ENCODE results near the gene HOOK1.

DNA sequence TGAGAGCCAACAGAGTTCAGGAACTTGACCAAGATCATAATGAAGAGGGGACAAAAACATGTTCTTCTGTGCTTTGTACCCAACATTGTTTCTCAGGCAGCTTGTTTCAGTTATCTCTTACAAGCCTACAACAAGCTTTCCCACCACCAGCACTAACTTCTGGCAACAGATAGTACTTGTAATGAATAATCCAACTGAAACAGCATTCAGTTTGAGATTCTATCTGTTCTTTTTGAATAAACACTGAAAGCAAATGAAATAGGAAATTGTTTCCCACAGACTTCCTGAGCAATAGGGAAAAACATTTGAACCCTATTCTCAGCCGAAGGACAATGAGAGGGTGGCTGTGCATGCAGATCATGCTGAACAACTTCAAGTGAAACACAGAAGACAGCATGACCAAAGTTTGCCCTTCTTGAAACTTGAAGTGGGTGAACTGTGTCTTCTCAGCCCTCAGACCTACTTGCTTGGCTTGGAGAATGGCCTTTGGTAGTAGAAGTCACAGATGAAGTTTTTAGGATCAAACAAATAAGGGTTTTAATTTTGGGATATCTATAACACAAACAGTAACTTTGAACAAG is 11.2 kb upstream of the HOOK1 start:
- TF ChIP-seq POLR2A (IDR thresholded peaks at IDR 0.05): no peak
- TF ChIP-seq, protein P1, sequence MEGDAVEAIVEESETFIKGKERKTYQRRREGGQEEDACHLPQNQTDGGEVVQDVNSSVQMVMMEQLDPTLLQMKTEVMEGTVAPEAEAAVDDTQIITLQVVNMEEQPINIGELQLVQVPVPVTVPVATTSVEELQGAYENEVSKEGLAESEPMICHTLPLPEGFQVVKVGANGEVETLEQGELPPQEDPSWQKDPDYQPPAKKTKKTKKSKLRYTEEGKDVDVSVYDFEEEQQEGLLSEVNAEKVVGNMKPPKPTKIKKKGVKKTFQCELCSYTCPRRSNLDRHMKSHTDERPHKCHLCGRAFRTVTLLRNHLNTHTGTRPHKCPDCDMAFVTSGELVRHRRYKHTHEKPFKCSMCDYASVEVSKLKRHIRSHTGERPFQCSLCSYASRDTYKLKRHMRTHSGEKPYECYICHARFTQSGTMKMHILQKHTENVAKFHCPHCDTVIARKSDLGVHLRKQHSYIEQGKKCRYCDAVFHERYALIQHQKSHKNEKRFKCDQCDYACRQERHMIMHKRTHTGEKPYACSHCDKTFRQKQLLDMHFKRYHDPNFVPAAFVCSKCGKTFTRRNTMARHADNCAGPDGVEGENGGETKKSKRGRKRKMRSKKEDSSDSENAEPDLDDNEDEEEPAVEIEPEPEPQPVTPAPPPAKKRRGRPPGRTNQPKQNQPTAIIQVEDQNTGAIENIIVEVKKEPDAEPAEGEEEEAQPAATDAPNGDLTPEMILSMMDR (IDR thresholded peaks at IDR 0.05): no peak

All from lower leg skin (tissue), 3 donors.